Activated CD8-positive, alpha-beta memory T cell treated with anti-CD3 and anti-CD28 coated beads, Interleukin-2, amount 50 U/mL, for 24 hours (primary cell): ENCODE results near the gene ROR2.
"Not testable (repeated sequence)": the region's sequence is repeated elsewhere in the genome, so short reads cannot be mapped to it uniquely, and the experiment has no call there.

ENCODE experiments used
- DNase-seq: peaks from one replicate; pipeline ENCODE4 v3.0.0-alpha.2; 2020; ENCODE audit errors: extremely low read depth

Gene ROR2

DNA sequence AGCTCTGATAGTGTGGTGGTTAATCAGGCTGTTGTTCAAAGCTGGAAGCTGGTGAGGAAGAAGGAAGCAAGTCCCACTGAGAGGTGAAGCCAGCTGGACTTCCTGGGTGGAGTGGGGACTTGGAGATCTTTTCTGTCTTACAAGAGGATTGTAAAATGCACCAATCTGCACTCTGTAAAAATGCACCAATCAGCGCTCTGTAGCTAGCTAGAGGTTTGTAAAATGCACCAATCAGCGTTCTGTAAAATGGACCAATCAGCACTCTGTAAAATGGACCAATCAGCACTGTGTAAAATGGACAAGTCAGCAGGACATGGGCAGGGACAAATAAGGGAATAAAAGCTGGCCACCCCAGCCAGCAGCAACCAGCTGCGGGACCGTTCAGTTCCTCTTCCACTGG is 432.7 kb downstream of the ROR2 start:
- DNase-seq: not testable (repeated sequence)

DNA sequence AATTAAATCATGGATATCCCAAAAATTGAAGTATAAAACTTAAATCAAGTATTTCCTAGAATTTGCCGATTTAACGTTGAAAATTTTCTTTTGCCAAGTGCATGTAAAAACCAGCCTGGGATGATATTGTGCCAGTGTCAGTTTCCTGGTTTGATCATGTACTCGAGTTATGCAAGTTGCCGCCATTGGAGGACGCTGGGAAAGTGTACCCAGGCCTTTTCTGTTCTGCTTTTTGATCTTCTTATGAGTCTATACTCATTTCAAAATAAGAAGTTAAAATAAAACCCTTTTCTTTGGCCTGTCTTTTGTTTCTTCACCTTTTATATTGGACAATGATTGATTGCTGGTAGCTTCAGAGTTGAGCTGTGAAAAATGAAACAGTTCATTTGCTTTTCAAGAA is 433.3 kb downstream of the ROR2 start:
- no peak for DNase-seq

DNA sequence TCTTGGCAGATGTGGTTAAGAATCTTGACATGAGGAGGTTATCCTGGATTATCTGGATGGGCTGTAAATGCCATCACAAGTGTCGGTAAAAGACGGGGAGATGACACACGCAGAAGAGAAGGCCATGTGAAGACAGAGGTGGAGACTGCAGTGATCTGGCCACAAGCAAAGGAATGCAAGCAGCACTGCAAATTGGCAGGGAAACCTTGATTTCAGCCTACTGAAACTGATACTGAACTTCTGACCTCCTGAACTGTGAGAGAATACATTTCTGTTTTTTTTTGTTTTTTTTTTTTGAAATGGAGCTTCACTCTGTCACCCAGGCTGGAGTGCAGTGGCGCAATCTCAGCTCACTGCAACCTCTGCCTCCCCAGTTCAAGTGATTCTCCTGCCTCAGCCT is 433.9 kb downstream of the ROR2 start:
- DNase-seq: no peak

- DNase-seq: no peak
Measured at GRCh38 chr9:91515074-91515687, 434.8 kb downstream of the ROR2 start.
